Aorta (tissue), 5 donors: Measurements from ENCODE around the gene CCDC71L. TPM values are rescaled to one million over a fixed set of nuclear protein-coding genes. Genes with fewer than 3 reads are reported as not detected.
"Not testable (repeated sequence)": the region's sequence is repeated elsewhere in the genome, so short reads cannot be mapped to it uniquely, and the experiment has no call there.

Experiments
- ATAC-seq: fragments of 200-7000 bp; cut with Tn5 transposase; one replicate; pipeline ENCODE4 v1.9.1; 2022; ENCODE audit warnings: moderate library complexity; ENCODE audit not compliant: low FRiP score
- DNase-seq, 2 donors: peaks; one replicate each; pipeline ENCODE4 v3.0.0-alpha.2; 2020
- H3K27ac ChIP-seq, 2 donors: one replicate each; pipeline ENCODE4 v1.5.1; 2013; ENCODE audit warnings: low read length in 2 of 2, mild to moderate bottlenecking in 2 of 2, moderate library complexity in 2 of 2, control low read depth in 1 of 2, inconsistent platforms in 1 of 2, low read depth in 1 of 2
- H3K27me3 ChIP-seq, 2 donors: one replicate each; pipeline ENCODE4 v1.6.1; 2013; ENCODE audit warnings: control low read depth in 1 of 2, low read length in 1 of 2, mild to moderate bottlenecking in 1 of 2, moderate library complexity in 1 of 2; ENCODE audit not compliant: insufficient read depth in 2 of 2, control insufficient read depth in 1 of 2
- H3K36me3 ChIP-seq, 2 donors: one replicate each; pipeline ENCODE4 v1.6.1; 2013; ENCODE audit warnings: control low read depth in 1 of 2, low read length in 1 of 2, mild to moderate bottlenecking in 1 of 2; ENCODE audit not compliant: insufficient read depth in 2 of 2, control insufficient read depth in 1 of 2
- H3K4me1 ChIP-seq, 2 donors: one replicate each; pipeline ENCODE4 v1.6.1; 2013; ENCODE audit warnings: low read length in 2 of 2, control low read depth in 1 of 2, mild to moderate bottlenecking in 1 of 2, moderate library complexity in 1 of 2; ENCODE audit not compliant: insufficient read depth in 2 of 2, control insufficient read depth in 1 of 2
- H3K4me3 ChIP-seq, 2 donors: one replicate each; pipeline ENCODE4 v1.5.1; 2013; ENCODE audit warnings: low read length in 2 of 2, control low read depth in 1 of 2, mild to moderate bottlenecking in 1 of 2
- H3K9me3 ChIP-seq: one replicate; pipeline ENCODE4 v1.6.1; 2013; ENCODE audit warnings: mild to moderate bottlenecking, low read length; ENCODE audit not compliant: control insufficient read depth
- WGBS, 2 donors: extraction: QIAGEN DNeasy Blood & Tissue Kit; methylation state at CpG; one replicate each; pipeline ENCODE4 v1.1.7; 2013; 5-methylcytosine and 5-hydroxymethylcytosine counted together
- intact Hi-C, 2 donors: fragments of 100-400 bp; cut with DNase I; formaldehyde crosslinking; loops; one replicate each; pipeline versions ENCODE4 v1.14.2 to v1.15.0; 2022
- long read RNA-seq, 2 donors: library from polyadenylated mRNA; unstranded; transcript quantifications; one replicate each; pipeline ENCODE4 v2.0.0, GENCODE V29; 2020 to 2021
- polyA plus RNA-seq, 2 donors: library from polyadenylated mRNA; stranded (reverse); fragments of 200-250 nt; gene quantifications; one replicate each; pipeline ENCODE4 v1.2.3, GENCODE V29; 2013
- total RNA-seq, 2 donors: library from RNA; stranded (reverse); fragmentation: NEBNext Ultra II Directional; extraction: Animal tissue kit (Norgen Biotek cat#: 25700); gene quantifications; one replicate each; pipeline ENCODE4 v1.2.1, GENCODE V29; 2021
- donor health status: healthy with polysubstance abuse.
- donor health status: Bipolar disorder and iron deficiency.
- donor health status: DM: no; HTN: no; CAD: no.
- donor health status: DM: no; HTN: no; CAD: no.
- donor health status: DM: yes; HTN: yes; CAD: no.

CCDC71L gene
- total RNA-seq (10 to 100 TPM; 22.1 to 31.6 TPM), polyA plus RNA-seq (10 to 100 TPM in 1 of 2 donors, 1 to 10 TPM in 1; 6.8 to 15.7 TPM)
- long read RNA-seq, donor 1 = 0 reads
- long read RNA-seq, donor 2, full-length matches to known transcripts = 8 of 8 reads
- long read RNA-seq, donor 2, partial matches to known transcripts = 0 of 8 reads
- long read RNA-seq, donor 2, other reads (novel, unspliced or antisense) = 0 of 8 reads

GRCh38 chr7:106660862-106661720 is at the start of gene CCDC71L:
CCDC71L (minus strand) TSS chr7:106661158; CDS start chr7:106660896, 262 bp downstream.
- whole genome bisulfite sequencing, 2 donors = 4 to 5% methylated on average over 44 to 51 of the region's 51 CpGs
- peak; percentile 95 for ATAC-seq
- Histone ChIP-seq H3K4me3 (peak within 1 kb of the TSS; percentile 56 to 79), H3K27me3 (no peaks in the 10 kb centered on the region), H3K4me1 (peaks cover 0 to 2% of the 10 kb centered on the region in 2 donors), H3K27ac (peak within 1 kb of the TSS; percentile 58 to 96), H3K9me3 (no peaks in the 10 kb centered on the region), H3K36me3 (no peaks in the 10 kb centered on the region)
- intact Hi-C loops = loop anchor here (2.0 to 10.0 kb wide), 5 partner anchors 56 to 506 kb away; partner anchors contain the start of gene HBP1 (in 1 of the 2)
- DNase-seq = peak; percentile 97 to 98

GRCh38 chr7:106709604-106710003 is 48.6 kb upstream of the CCDC71L start:
- 82 to 84% methylated on average over 7 of the region's 7 CpGs for WGBS, 2 donors
- H3K4me1 ChIP-seq, H3K9me3 ChIP-seq, H3K4me3 ChIP-seq, intact Hi-C loops, DNase-seq, H3K27ac ChIP-seq, H3K36me3 ChIP-seq, ATAC-seq, H3K27me3 ChIP-seq: not testable (repeated sequence)

- DNase-seq (no peak), ATAC-seq (no peak)
- Histone ChIP-seq H3K9me3 (peaks cover 3% of the 10 kb centered on the region), H3K4me1 (no peaks in the 10 kb centered on the region), H3K27me3 (no peaks in the 10 kb centered on the region), H3K27ac (no peak overlapping the region), H3K4me3 (no peak overlapping the region), H3K36me3 (no peaks in the 10 kb centered on the region)
- WGBS, 2 donors = 54 to 71% methylated on average over 3 of the region's 3 CpGs
- intact Hi-C loops = no loop called here
These were observed 43.3 kb upstream of the CCDC71L start for GRCh38 chr7:106704000-106704840.

- H3K36me3 ChIP-seq = no peaks in the 10 kb centered on the region
- WGBS, 2 donors = 79 to 81% methylated on average over 4 of the region's 4 CpGs
- H3K4me1 ChIP-seq = no peaks in the 10 kb centered on the region
- no peak for DNase-seq
- intact Hi-C loops = no loop called here
- H3K9me3 ChIP-seq = peaks cover 1% of the 10 kb centered on the region
- no peak overlapping the region for H3K27ac ChIP-seq
- ATAC-seq = no peak
- no peaks in the 10 kb centered on the region for H3K27me3 ChIP-seq
- H3K4me3 ChIP-seq = no peak overlapping the region
These were observed 32.9 kb upstream of the CCDC71L start for GRCh38 chr7:106693677-106694353.

- Histone ChIP-seq H3K27ac (no peak overlapping the region), H3K4me3 (no peak overlapping the region), H3K4me1 (no peaks in the 10 kb centered on the region), H3K27me3 (no peaks in the 10 kb centered on the region), H3K9me3 (peaks cover 1% of the 10 kb centered on the region), H3K36me3 (no peaks in the 10 kb centered on the region)
- ATAC-seq = no peak
- WGBS, 2 donors = 66 to 73% methylated on average over 2 of the region's 2 CpGs
- DNase-seq = no peak
- intact Hi-C loops = no loop called here
These were observed 31.6 kb upstream of the CCDC71L start for GRCh38 chr7:106692450-106693051.

DNA sequence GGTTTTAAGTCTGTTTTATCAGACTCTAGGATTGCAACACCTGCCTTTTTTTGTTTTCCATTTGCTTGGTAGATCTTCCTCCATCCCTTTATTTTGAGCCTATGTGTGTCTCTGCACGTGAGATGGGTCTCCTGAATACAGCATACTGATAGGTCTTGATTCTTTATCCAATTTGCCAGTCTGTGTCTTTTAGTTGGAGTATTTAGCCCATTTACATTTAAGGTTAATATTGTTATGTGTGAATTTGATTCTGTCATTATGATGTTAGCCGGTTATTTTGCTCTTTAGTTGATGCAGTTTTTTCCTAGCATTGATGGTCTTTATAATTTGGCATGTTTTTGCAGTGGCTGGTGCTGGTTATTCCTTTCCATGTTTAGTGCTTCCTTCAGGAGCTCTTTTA is 27.2 kb upstream of the CCDC71L start:
- H3K27ac ChIP-seq, H3K36me3 ChIP-seq, H3K4me1 ChIP-seq, H3K9me3 ChIP-seq, ATAC-seq, H3K27me3 ChIP-seq, intact Hi-C loops, DNase-seq, H3K4me3 ChIP-seq: not testable (repeated sequence)
- WGBS, 2 donors = 74 to 100% methylated on average over 2 of the region's 2 CpGs

DNA sequence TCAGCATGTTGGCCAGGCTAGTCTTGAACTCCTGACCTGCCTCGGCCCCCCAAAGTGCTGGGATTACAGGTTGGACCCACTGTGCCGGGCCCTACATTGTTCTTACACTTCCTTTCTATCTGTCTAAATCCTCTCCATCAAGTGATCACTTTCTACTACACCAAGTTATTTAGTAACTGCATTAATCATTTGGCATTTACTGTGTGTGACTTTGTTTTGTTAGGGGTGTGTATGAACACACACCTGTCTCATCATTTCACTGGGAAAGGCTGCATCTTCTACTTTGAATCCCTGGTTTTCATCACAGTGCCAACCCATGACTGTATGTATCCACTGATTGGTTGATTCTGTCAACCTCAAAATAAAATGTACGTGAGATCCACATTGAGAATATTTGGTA is 23.0 kb upstream of the CCDC71L start:
- Histone ChIP-seq H3K27ac (no peak overlapping the region), H3K9me3 (no peaks in the 10 kb centered on the region), H3K4me1 (no peaks in the 10 kb centered on the region), H3K36me3 (no peaks in the 10 kb centered on the region), H3K27me3 (no peaks in the 10 kb centered on the region), H3K4me3 (no peak overlapping the region)
- no peak for ATAC-seq
- intact Hi-C loops = no loop called here
- 82 to 90% methylated on average over 3 of the region's 3 CpGs for WGBS, 2 donors
- DNase-seq = no peak
